GM19023 (cell line): ENCODE results near the gene DMRTC1.
"Not testable (repeated sequence)": the region's sequence is repeated elsewhere in the genome, so short reads cannot be mapped to it uniquely, and the experiment has no call there.

Experiments used
- ATAC-seq: cut with Tn5 transposase; IDR thresholded peaks from one replicate; pipeline ENCODE4 v1.9.1; 2021; ENCODE audit warnings: mild to moderate bottlenecking, moderate library complexity; ENCODE audit not compliant: unreplicated experiment

Gene DMRTC1, protein sequence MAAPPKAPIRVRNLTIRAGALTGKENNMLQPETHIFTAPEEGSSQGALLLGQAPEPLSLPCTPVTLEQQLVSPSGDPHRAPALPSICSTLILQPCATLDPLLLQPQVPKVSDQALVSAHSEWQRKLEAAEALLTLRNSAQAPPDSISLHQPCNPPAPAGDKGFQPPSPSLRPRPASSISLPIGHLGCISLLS

DNA sequence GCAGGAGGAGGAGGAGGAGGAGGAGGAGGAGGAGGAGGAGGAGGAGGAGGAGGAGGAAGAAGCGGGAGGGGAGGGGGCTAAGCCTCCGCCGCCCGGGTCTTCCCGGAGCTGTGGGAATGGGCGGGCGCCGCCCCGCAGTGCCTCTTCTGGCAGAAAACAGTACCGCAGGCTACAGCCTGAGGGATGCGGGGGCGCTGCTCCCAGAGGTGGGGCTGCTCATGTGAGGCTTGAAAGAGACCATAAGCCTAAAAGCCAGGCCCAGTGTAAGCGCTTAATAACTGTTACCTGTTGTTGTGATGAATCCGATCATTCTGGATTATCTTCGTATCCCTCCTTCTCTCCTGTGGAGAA lies at the start of gene DMRTC1:
TSS of gene DMRTC1 (minus strand) at position 19 of the 351 bp plus-strand sequence. CDS start 68,143 bp downstream, outside the sequence.
- ATAC-seq: peak; percentile 69

DNA sequence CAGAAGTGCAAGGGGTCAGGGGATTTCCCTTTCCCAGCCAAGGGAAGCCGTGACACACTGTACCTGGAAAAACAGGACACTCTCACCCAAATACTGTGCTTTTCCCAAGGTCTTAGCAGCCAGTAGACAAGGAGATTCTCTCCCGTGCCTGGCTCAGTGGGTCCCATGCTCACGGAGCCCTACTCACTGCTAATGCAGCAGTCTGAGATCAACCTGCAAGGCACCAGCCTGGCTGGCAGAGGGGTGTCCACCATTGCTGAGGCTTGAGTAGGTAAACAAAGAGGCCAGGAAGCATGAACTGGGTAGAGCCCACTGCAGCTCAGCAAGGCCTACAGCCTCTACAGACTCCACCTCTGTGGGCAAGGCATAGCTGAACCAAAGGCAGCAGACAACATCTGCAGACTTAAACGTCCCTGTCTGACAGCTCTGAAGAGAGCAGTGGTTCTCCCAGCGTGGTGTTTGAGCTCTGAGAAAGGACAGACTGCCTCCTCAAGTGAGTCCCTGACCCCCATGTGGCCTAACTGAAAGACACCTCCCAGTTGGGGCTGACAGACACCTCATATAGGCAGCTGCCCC lies 37.3 kb upstream of the DMRTC1 start:
- ATAC-seq: not testable (repeated sequence)

DNA sequence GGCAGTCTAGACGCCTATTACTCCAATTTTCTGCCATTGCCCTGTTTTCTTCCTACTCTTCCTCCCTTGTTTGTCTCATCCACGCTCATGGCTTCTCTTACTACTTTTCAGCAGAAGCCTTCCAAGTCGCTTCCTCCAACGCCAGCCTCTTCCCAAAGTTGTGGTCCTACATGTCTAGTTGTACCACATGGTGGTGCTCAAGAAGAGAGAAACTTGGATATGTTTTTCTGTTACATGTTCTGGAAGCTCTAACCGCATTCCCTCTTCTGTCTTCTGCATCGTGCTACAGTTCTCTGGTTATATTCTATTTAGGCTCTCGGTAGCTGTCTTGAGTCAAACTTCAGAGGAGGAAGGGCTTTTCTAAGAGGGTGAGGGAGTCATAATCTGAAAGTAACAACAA lies 31.2 kb upstream of the DMRTC1 start:
- not testable (repeated sequence) for ATAC-seq

DNA sequence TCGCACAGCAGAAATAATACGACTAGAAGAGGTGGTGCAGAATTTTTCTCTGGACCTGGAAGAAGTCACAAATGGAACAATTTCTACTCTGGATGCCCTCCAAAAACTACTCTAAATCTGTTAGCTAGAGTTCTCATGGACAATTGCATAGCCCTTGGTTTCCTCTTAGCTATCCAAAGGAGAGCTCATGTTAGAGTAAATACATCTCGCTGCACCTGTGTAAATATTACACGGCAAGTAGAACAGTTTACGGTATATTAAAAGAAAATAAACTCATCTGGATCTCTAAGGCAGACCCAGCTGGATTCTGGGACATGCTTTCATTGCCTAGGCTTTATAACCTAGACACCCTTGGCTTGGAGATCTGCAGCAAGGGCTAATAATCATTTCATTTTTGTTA lies 28.2 kb upstream of the DMRTC1 start:
- not testable (repeated sequence) for ATAC-seq

DNA sequence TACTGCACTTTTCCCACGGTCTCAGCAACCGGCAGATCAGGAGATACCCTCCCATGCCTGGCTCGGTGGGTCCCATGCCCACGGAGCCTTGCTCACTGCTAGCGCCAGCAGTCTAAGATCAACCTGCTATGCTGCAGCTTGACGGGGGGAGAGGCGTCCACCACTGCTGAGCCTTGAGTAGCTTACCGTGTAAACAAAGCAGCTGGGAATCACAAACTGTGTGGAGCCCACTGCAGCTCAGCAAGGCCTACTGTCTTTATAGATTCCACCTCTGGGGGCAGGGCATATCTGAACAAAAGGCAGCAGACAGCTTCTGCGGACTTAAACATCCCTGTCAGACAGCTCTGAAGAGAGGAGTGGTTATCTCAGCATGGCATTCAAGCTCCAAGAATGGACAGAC lies 16.3 kb upstream of the DMRTC1 start:
- not testable (repeated sequence) for ATAC-seq

DNA sequence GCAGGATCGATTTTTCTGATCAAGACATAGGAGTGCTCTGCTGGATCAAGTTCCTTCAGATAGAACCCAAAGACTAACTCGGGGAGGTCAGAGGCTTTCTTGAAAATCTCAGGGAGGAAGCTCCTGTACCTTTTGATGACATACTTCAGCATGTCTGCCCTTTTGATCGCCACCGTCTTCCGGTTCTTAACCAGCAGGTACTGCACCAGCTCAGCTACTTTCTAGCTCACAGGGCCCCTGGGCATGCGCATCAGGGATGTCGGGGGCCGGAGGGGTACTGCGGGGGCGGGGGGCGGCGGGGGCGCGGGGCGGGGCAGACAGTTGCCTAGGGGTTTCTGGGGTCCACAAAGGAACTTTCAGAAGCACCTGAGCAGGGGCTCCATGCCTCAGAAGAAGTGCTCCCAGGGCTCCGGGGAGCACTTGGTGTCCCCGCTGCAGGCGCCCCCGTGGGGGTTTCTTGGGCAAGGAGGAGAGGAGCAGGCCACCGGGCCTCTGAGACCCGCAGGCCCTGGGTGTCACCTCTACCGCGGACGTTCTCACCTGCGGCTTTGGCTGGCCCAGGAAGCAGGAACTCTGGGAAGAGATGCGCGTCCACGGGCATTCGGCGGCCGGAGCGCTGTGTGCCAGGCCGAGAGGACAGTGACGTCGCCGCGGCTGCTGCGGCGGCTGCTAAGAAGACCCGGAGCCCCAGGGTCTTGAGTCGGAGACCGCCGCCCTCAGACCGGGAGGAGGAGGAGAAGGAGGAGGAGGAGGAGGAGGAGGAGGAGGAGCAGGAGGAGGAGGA lies 410 bp downstream of the DMRTC1 start:
- peak; percentile 58 for ATAC-seq

DNA sequence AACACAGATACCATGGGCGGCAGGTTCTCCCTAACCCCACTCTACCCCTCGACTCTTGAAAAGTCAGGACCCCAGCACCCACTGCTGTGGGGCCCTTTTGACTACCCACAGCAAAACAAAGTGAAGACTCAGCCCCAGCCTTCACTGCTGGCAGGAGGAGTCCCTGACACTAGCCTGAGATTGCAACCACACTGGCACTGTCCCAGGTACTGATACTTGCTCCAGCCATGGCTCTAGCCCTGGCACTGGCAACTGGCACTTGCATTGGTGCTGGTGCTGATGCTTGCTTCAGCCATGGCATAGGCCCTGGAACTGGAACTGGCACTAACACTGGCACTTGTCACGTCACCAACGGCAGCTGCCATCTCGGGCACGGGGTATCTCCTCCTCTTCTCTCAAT lies 1.4 kb downstream of the DMRTC1 start:
- not testable (repeated sequence) for ATAC-seq

DNA sequence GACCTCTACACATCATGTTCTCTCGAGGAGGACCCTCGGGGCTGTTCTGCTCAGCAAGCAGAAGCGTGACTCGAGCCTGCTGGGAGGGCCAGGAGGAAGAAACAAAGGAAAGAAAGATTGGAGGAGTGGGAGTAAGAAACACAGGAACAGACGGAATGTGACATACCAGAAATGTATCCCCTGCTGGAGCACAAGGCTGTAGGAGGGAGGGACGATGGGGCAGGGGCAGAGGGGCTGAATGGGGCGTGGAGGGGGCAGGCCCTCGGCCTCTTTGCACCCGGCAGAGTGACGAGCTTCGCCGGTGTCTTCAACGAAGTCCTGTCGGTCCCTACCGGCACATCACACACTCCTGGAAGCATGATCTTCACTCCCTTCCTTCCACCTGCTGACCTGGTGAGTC lies 5.7 kb downstream of the DMRTC1 start, which contains the start of gene FAM236A:
TSS of gene FAM236A (plus strand) at position 301 of the 400 bp plus-strand sequence. CDS start at position 358, 57 bp downstream.
- ATAC-seq: not testable (repeated sequence)

DNA sequence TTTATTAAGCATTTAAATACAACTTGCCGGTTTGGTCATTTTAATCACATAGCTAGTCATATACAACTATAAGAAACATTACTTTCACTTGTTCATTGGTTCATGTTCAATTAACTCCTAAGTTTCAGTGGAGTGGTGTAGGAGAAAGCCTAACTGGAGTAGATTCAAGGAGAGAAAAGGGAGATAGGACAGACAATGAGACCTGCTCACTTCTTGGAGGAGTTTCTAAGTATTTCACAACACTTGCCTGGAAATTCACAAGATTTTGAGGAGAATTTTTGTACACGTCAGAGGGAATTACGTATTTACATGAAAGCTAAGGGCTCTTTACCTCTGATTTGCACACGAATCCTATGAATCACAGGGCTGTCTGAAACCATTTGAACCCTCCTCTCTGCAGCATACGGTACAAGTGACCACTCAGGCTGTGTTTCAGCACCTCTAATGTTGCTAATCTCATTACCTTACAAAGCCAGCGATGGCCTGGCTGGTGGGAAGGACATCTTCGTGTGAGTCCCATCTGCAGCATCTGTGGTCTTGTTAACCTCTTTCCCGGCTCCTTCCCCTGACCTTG lies 6.7 kb downstream of the DMRTC1 start:
- ATAC-seq: not testable (repeated sequence)

DNA sequence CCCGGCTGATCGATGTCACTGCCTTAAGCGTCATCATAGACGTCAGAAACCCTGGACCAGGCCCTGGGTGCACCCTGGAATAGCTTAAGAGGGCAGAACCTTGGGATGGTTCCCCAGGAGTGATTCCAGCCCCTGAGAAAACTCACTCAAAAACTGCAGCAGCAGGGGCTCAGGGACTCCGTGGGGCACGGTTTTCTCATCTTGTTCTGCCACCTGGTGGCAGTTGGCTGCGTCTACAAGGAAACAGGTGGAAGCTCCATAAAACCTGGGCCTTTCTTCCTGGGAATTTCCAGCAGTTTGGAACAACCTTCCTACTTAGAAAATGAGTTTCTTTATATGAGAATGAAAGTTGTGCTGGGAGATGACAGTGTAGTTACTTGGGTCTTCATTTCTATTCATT lies 7.2 kb downstream of the DMRTC1 start:
- ATAC-seq: not testable (repeated sequence)

DNA sequence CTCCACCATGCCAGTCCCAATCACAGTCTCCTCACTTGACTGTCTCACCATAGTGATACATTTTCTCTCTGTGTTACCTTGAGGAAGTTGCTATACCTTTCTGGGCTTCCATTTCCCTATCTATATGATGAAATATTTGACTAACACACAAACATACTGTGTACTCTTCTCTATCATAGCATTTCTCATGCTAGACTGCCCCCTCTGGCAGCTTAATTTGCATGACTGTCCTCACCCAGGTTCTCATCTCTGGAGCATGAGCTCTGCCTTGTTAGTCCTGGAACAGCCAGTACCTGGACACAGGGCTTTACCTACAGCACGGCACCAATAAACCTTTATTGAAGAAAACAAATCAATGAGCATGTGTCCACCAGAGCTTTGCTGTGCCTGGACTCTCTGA lies 11.4 kb downstream of the DMRTC1 start:
- not testable (repeated sequence) for ATAC-seq

DNA sequence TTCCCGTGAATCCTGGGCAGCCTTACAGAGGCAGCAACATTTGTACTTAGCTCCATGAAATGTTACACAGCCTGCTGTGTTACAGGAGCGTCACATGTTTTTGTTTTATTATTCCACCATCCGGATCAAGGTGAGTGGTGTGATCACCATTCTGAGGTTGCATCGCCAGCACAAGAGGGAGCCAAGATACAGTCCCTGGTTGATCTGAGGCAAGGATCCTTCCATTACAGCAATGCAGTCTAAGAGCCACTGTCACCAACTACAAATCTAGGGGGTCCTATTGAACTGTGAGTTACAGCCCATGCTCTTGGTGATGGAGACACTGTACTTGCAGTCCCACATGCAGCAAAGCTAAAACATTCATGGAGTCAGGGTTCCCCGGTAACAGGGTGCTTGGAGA lies 27.5 kb downstream of the DMRTC1 start:
- not testable (repeated sequence) for ATAC-seq

DNA sequence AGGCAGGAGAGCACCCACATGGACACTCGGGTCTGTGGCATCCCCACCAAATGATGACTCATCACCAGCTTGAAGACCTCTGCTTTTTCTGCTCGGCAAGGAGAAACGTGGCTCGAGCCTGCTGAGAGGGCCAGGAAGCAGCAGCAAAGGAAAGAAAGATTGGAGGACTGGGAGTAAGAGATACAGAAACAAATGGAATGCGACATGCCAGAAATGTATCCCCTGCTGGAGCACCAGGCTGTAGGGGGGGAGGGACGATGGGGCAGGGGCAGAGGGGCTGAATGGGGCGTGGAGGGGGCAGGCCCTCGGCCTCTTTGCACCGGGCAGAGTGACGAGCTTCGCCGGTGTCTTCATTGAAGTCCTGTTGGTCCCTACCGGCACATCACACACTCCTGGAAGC lies 31.3 kb downstream of the DMRTC1 start, which contains the start of gene FAM236C:
TSS of gene FAM236C (plus strand) at position 301 of the 400 bp plus-strand sequence. CDS start 100 bp downstream, outside the sequence.
- not testable (repeated sequence) for ATAC-seq

DNA sequence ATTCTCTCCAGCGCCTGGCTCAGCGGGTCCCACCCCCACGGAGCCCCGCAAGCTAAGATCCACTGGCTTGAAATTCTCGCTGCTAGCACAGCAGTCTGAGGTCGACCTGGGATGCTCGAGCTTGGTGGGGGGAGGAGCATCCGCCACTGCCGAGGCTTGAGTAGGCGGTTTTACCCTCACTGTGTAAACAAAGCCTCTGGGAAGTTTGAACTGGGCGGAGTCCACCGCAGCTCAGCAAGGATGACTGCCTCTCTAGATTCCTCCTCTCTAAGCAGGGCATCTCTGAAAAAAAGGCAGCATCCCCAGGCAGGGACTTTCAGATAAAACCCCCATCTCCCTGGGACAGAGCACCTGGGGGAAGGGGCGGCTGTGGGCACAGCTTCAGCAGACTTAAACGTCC lies 53.9 kb downstream of the DMRTC1 start:
- ATAC-seq: not testable (repeated sequence)

DNA sequence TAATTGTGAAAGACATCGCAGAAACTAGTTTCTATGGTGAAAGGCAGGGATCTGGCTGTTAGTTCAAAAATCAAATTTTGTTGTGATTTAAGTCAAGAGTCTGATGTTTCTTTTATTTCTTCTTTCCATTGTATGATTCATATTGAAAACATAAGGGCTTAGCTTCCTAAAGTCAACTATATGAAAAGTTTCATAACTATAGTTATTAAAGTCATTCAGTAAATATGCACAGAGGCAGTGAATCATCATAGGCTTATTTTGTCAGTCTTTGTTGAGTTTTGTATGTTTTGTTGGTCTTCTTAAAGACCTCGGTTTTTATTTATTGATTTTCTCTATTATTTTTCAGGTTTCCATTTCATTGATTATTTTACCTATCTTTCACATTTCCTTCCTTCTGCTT lies 60.7 kb downstream of the DMRTC1 start:
- ATAC-seq: not testable (repeated sequence)

DNA sequence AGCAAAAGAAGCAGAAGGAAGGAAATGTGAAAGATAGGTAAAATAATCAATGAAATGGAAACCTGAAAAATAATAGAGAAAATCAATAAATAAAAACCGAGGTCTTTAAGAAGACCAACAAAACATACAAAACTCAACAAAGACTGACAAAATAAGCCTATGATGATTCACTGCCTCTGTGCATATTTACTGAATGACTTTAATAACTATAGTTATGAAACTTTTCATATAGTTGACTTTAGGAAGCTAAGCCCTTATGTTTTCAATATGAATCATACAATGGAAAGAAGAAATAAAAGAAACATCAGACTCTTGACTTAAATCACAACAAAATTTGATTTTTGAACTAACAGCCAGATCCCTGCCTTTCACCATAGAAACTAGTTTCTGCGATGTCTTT lies 106.1 kb downstream of the DMRTC1 start:
- ATAC-seq: not testable (repeated sequence)

DNA sequence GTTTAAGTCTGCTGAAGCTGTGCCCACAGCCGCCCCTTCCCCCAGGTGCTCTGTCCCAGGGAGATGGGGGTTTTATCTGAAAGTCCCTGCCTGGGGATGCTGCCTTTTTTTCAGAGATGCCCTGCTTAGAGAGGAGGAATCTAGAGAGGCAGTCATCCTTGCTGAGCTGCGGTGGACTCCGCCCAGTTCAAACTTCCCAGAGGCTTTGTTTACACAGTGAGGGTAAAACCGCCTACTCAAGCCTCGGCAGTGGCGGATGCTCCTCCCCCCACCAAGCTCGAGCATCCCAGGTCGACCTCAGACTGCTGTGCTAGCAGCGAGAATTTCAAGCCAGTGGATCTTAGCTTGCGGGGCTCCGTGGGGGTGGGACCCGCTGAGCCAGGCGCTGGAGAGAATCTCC lies 112.9 kb downstream of the DMRTC1 start:
- not testable (repeated sequence) for ATAC-seq
